HepG2 (cell line): ENCODE data around the gene VPS37D. TPM values are rescaled to one million over a fixed set of nuclear protein-coding genes. Genes with fewer than 3 reads are reported as not detected.

Experiments used
- ATAC-seq: fragments of 200-7000 bp; cut with Tn5 transposase; 3 replicates; pipeline ENCODE4 v1.9.1; 2020; ENCODE audit warnings: mild to moderate bottlenecking, moderate library complexity
- BruUV-seq: library from RNA; stranded (reverse); fragments of 400-500 nt; replicated peaks from 2 replicates; lab custom pipeline; 2021; lab: Mats Ljungman, UMichigan
- CTCF ChIA-PET: fragments of 300-600 bp; formaldehyde crosslinking; extraction: SDS; loops from one replicate; lab custom pipeline; 2021; ENCODE audit warnings: low total read pairs, inconsistent platforms, low intra/inter-chr PET ratio; lab: Yijun Ruan, JAX
- POLR2A ChIA-PET: fragments of 350-600 bp; sonication (Branson Sonifier 250); formaldehyde crosslinking; loops from one replicate; lab custom pipeline; 2020; ENCODE audit warnings: antibody characterized with exemption, inconsistent platforms; lab: Yijun Ruan, JAX
- DNase-seq: peaks from one replicate; pipeline ENCODE4 v3.0.0-alpha.2; 2015; ENCODE audit warnings: low spot score
- FAIRE-seq: peaks from 3 replicates; lab custom pipeline; 2011; peaks lifted over from hg19 to GRCh38; lab: Jason Lieb, UNC
- H2AFZ ChIP-seq: one replicate; pipeline ENCODE4 v1.6.1; 2011; ENCODE audit warnings: low read length, inconsistent platforms
- H3K27ac ChIP-seq: fragments of 300-600 bp; 3 replicates; pipeline ENCODE4 v1.8.0; 2011; ENCODE audit warnings: mixed run types, mild to moderate bottlenecking, mixed read lengths, low read length, inconsistent platforms; ENCODE audit not compliant: insufficient read depth; ENCODE audit errors: extremely low read length
- H3K27me3 ChIP-seq, 2 experiments: fragments of 200-600 bp in 1 of 2; 2 replicates in 1 of 2; 3 replicates in 1 of 2; pipeline versions ENCODE4 v1.6.0 to v1.8.0; 2011; ENCODE audit warnings: low read length in 2 of 2, mild to moderate bottlenecking in 2 of 2, moderate library complexity in 2 of 2, inconsistent platforms in 1 of 2; ENCODE audit not compliant: insufficient read depth in 2 of 2, control insufficient read depth in 1 of 2
- H3K36me3 ChIP-seq, 2 experiments: fragments of 200-600 bp in 1 of 2; replicated peaks in 1 of 2; 2 replicates in 1 of 2; 3 replicates in 1 of 2; pipeline versions ENCODE4 v1.5.1 to v1.8.0; 2011; ENCODE audit warnings: low read length in 2 of 2, inconsistent platforms in 1 of 2; ENCODE audit not compliant: insufficient read depth in 2 of 2, control insufficient read depth in 1 of 2
- H3K4me1 ChIP-seq: 2 replicates; pipeline ENCODE4 v1.5.1; 2012; ENCODE audit warnings: low read length, inconsistent platforms; ENCODE audit not compliant: insufficient read depth
- H3K4me2 ChIP-seq: 2 replicates; pipeline ENCODE4 v1.6.0; 2011; ENCODE audit warnings: low read depth, low read length, inconsistent platforms
- H3K4me3 ChIP-seq, 3 experiments: fragments of 200-600 bp in 1 of 3; sonication (generic), shearing (Covaris generic) in 1 of 3; replicated peaks in 1 of 3; 2 replicates each; pipeline ENCODE4 v1.5.1; 2011 to 2016; ENCODE audit warnings: low read length in 3 of 3, inconsistent platforms in 2 of 3, low read depth in 2 of 3, mild to moderate bottlenecking in 2 of 3, control low read depth in 1 of 3, mixed read lengths in 1 of 3; ENCODE audit not compliant: insufficient read depth in 1 of 3
- H3K79me2 ChIP-seq: one replicate; pipeline ENCODE4 v1.6.1; 2011; ENCODE audit warnings: low read length, inconsistent platforms; ENCODE audit not compliant: insufficient read depth
- H3K9ac ChIP-seq: 2 replicates; pipeline ENCODE4 v1.6.0; 2011; ENCODE audit warnings: mild to moderate bottlenecking, low read depth, low read length, inconsistent platforms; ENCODE audit not compliant: insufficient read depth
- H3K9me3 ChIP-seq: 2 replicates; pipeline ENCODE4 v1.5.1; 2012; ENCODE audit warnings: mild to moderate bottlenecking, low read length
- H4K20me1 ChIP-seq: 2 replicates; pipeline ENCODE4 v1.6.0; 2011; ENCODE audit warnings: inconsistent platforms, mild to moderate bottlenecking, low read length, moderate library complexity; ENCODE audit not compliant: insufficient read depth
- ELF1 ChIP-seq: sonication (generic); formaldehyde crosslinking; IDR thresholded peaks from 2 replicates; pipeline ENCODE4 v1.4.0; 2020; ENCODE audit warnings: missing genetic modification reagents
- GTF3A ChIP-seq: sonication (generic); formaldehyde crosslinking; conservative IDR thresholded peaks from 2 replicates; pipeline ENCODE4 v1.4.0; 2020; ENCODE audit warnings: mild to moderate bottlenecking, missing genetic modification reagents
- ZFY ChIP-seq: sonication (generic); formaldehyde crosslinking; IDR thresholded peaks from 2 replicates; pipeline ENCODE4 v1.4.0; 2020; ENCODE audit warnings: missing genetic modification reagents
- ZNF383 ChIP-seq: sonication (generic); formaldehyde crosslinking; IDR thresholded peaks from 2 replicates; pipeline ENCODE4 v1.4.0; 2020; ENCODE audit warnings: missing genetic modification reagents, mild to moderate bottlenecking, borderline replicate concordance
- WGBS: methylation state at CpG from one replicate; pipeline ENCODE4 v1.1.6; 2017; ENCODE audit warnings: low lambda C conversion rate; 5-methylcytosine and 5-hydroxymethylcytosine counted together
- in situ Hi-C: cut with HindIII; loops from 2 replicates; pipeline ENCODE4 v1.10.0; 2017; ENCODE audit warnings: low pct_unique_long_range_greater_than_20kb; ENCODE audit not compliant: extremely low pct_ligation_motif_present
- intact Hi-C: fragments of 100-400 bp; cut with micrococcal nuclease; formaldehyde crosslinking; loops from one replicate; pipeline ENCODE4 v1.10.0; 2022; ENCODE audit not compliant: unreplicated experiment
- polyA plus RNA-seq, 8 experiments: library from polyadenylated mRNA; depleted of rRNA in 3 of 8; stranded (reverse) in 7 of 8; unstranded in 1 of 8; fragments of >200 nt; fragmentation: Illumina TruSeq in 4 of 8; extraction: Trizol in 4 of 8; gene quantifications; 2 replicates each; pipeline versions ENCODE4 v1.2.1 to v1.2.3, GENCODE V29; 2011 to 2016; ENCODE audit warnings: low read depth in 4 of 8, missing spikeins in 1 of 8, mixed read lengths in 1 of 8; ENCODE audit not compliant: insufficient read depth in 1 of 8
- total RNA-seq, 5 experiments: library from RNA; depleted of rRNA; stranded (reverse); fragments of >200 nt; fragmentation: Illumina TruSeq; extraction: Trizol; gene quantifications; 2 replicates each; pipeline ENCODE4 v1.2.3, GENCODE V29; 2016; ENCODE audit warnings: low read depth in 1 of 5
- TF ChIP-seq, protein P1 (sequence below): sonication (generic); formaldehyde crosslinking; IDR thresholded peaks from 2 replicates; pipeline ENCODE4 v1.5.0; 2020; ENCODE audit warnings: mild to moderate bottlenecking, missing genetic modification reagents
- TF ChIP-seq, protein P2 (sequence below): sonication (generic); formaldehyde crosslinking; IDR thresholded peaks from 2 replicates; pipeline ENCODE4 v1.4.0; 2020; ENCODE audit warnings: missing genetic modification reagents
- TF ChIP-seq, protein P3 (sequence below): sonication (generic); formaldehyde crosslinking; IDR thresholded peaks from 2 replicates; pipeline ENCODE4 v1.8.1; 2022; ENCODE audit warnings: low read depth, mild to moderate bottlenecking, missing genetic modification reagents
- TF ChIP-seq, protein P4 (sequence below): IDR thresholded peaks from 2 replicates; pipeline ENCODE4 v1.6.1; 2016; ENCODE audit warnings: low read depth
- TF ChIP-seq, protein P5 (sequence below), 2 experiments: fragments of 450-650 bp in 1 of 2; sonication (generic) in 1 of 2; formaldehyde crosslinking; IDR thresholded peaks; 2 replicates each; pipeline versions ENCODE4 v1.5.0 to v1.8.0; 2020 to 2022; ENCODE audit warnings: mild to moderate bottlenecking in 1 of 2, missing genetic modification reagents in 1 of 2

Gene VPS37D
- total and polyA plus RNA-seq, 2 of the 13 experiments (the other 11 are each of a cell fraction or from before 2014, with no cell fraction given), result 3.8 to 6.3 TPM

DNA sequence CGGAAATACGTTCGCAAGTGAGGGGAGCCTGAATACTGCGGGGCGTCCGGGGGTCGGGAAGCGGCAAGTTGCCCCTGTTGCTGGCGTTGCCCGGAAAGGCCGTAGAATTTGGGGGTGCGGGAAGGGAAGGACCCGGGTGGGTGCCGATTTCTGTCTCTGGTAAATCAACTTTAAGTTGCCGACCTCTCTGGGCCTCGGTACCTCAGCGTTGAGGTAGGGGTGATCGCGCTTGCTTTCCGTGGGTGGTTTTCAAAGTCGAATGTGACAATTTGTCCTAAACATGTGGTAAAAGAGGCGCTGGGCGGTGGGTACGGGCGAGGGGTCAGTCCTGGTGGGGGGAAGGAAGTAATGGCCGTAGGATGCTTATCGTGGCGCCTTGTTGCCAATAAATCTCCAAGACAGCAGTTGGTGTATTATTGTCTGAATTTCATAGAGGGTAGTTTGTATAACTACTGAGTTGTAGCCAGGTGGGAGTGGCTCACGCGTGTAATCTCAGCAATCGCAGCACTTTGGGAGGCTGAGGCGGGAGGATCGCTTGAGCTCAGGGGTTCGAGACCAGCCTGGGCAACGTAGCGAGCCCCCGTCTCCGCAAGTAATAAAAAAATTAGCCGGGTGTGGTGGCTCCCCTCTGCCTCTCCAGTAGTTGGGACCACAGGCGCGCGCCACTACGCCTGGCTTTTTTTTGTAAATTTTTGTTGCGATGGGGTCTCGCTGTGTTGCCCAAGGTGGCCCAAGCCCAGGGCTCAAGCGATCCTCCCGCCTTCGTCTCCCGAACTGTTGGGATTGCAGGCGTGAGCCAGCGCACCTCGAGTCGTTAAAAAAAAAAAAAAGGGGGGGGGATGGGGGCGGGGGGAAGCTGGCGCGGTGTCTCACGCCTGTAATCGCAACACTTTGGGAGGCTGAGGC lies 16.4 kb downstream of the VPS37D start:
- CTCF ChIA-PET, result no interaction called here
- H3K9me3 ChIP-seq, result no peaks in the 10 kb centered on the region
- peak overlapping the region; percentile 80 for H3K4me2 ChIP-seq
- H2AFZ ChIP-seq, result no peak overlapping the region
- in situ Hi-C loops (no loop called here), intact Hi-C loops (loop anchor here (2.0 to 5.0 kb wide), 2 partner anchors 17 to 33 kb away; partner anchors contain the start of genes STX1A and VPS37D)
- POLR2A ChIA-PET, result interaction anchor here (1.0 to 1.6 kb wide), 5 partner anchors 13 to 61 kb away, joined by 3 to 9 read pairs (median 4); partner anchors contain the start of gene MLXIPL
- peak overlapping the region; percentile 66 for H3K27ac ChIP-seq
- DNase-seq (no peak), ATAC-seq (peak; percentile 14; the same call in 2 of the 3 replicates), FAIRE-seq (no peak)
- peaks cover 52% of the 10 kb centered on the region for H3K79me2 ChIP-seq
- H4K20me1 ChIP-seq, result no peaks in the 10 kb centered on the region
- 34% methylated on average over 58 of the region's 58 CpGs for WGBS
- peak overlapping the region; percentile 85 to 94 (median 92) for H3K4me3 ChIP-seq
- BruUV-seq, result TSS peak; percentile 88
- no peaks in the 10 kb centered on the region; a peak in 1 of 5 replicates for H3K27me3 ChIP-seq
- peaks cover 8 to 30% of the 10 kb centered on the region in 2 experiments for H3K36me3 ChIP-seq
- H3K9ac ChIP-seq, result peak overlapping the region; percentile 84
- peaks cover 32% of the 10 kb centered on the region for H3K4me1 ChIP-seq
- TF ChIP-seq, protein P1, sequence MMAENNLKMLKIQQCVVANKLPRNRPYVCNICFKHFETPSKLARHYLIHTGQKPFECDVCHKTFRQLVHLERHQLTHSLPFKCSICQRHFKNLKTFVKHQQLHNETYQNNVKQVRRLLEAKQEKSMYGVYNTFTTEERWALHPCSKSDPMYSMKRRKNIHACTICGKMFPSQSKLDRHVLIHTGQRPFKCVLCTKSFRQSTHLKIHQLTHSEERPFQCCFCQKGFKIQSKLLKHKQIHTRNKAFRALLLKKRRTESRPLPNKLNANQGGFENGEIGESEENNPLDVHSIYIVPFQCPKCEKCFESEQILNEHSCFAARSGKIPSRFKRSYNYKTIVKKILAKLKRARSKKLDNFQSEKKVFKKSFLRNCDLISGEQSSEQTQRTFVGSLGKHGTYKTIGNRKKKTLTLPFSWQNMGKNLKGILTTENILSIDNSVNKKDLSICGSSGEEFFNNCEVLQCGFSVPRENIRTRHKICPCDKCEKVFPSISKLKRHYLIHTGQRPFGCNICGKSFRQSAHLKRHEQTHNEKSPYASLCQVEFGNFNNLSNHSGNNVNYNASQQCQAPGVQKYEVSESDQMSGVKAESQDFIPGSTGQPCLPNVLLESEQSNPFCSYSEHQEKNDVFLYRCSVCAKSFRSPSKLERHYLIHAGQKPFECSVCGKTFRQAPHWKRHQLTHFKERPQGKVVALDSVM (CRISPR knock-in tag), result peak; percentile 84
- TF ChIP-seq ZFY (CRISPR knock-in tag), result no peak
- TF ChIP-seq GTF3A (CRISPR knock-in tag), result no peak
- TF ChIP-seq, protein P2, sequence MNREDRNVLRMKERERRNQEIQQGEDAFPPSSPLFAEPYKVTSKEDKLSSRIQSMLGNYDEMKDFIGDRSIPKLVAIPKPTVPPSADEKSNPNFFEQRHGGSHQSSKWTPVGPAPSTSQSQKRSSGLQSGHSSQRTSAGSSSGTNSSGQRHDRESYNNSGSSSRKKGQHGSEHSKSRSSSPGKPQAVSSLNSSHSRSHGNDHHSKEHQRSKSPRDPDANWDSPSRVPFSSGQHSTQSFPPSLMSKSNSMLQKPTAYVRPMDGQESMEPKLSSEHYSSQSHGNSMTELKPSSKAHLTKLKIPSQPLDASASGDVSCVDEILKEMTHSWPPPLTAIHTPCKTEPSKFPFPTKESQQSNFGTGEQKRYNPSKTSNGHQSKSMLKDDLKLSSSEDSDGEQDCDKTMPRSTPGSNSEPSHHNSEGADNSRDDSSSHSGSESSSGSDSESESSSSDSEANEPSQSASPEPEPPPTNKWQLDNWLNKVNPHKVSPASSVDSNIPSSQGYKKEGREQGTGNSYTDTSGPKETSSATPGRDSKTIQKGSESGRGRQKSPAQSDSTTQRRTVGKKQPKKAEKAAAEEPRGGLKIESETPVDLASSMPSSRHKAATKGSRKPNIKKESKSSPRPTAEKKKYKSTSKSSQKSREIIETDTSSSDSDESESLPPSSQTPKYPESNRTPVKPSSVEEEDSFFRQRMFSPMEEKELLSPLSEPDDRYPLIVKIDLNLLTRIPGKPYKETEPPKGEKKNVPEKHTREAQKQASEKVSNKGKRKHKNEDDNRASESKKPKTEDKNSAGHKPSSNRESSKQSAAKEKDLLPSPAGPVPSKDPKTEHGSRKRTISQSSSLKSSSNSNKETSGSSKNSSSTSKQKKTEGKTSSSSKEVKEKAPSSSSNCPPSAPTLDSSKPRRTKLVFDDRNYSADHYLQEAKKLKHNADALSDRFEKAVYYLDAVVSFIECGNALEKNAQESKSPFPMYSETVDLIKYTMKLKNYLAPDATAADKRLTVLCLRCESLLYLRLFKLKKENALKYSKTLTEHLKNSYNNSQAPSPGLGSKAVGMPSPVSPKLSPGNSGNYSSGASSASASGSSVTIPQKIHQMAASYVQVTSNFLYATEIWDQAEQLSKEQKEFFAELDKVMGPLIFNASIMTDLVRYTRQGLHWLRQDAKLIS (CRISPR knock-in tag), result no peak
- TF ChIP-seq, protein P3, sequence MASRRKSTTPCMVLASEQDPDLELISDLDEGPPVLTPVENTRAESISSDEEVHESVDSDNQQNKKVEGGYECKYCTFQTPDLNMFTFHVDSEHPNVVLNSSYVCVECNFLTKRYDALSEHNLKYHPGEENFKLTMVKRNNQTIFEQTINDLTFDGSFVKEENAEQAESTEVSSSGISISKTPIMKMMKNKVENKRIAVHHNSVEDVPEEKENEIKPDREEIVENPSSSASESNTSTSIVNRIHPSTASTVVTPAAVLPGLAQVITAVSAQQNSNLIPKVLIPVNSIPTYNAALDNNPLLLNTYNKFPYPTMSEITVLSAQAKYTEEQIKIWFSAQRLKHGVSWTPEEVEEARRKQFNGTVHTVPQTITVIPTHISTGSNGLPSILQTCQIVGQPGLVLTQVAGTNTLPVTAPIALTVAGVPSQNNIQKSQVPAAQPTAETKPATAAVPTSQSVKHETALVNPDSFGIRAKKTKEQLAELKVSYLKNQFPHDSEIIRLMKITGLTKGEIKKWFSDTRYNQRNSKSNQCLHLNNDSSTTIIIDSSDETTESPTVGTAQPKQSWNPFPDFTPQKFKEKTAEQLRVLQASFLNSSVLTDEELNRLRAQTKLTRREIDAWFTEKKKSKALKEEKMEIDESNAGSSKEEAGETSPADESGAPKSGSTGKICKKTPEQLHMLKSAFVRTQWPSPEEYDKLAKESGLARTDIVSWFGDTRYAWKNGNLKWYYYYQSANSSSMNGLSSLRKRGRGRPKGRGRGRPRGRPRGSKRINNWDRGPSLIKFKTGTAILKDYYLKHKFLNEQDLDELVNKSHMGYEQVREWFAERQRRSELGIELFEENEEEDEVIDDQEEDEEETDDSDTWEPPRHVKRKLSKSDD (CRISPR knock-in tag), result no peak
- TF ChIP-seq ELF1 (CRISPR knock-in tag), result no peak
- no peak for TF ChIP-seq ZNF383 (CRISPR knock-in tag)
- TF ChIP-seq, protein P4, sequence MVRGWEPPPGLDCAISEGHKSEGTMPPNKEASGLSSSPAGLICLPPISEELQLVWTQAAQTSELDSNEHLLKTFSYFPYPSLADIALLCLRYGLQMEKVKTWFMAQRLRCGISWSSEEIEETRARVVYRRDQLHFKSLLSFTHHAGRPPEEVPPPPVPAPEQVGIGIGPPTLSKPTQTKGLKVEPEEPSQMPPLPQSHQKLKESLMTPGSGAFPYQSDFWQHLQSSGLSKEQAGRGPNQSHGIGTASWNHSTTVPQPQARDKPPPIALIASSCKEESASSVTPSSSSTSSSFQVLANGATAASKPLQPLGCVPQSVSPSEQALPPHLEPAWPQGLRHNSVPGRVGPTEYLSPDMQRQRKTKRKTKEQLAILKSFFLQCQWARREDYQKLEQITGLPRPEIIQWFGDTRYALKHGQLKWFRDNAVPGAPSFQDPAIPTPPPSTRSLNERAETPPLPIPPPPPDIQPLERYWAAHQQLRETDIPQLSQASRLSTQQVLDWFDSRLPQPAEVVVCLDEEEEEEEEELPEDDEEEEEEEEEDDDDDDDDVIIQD (CRISPR knock-in tag), result no peak
- TF ChIP-seq, protein P5, sequence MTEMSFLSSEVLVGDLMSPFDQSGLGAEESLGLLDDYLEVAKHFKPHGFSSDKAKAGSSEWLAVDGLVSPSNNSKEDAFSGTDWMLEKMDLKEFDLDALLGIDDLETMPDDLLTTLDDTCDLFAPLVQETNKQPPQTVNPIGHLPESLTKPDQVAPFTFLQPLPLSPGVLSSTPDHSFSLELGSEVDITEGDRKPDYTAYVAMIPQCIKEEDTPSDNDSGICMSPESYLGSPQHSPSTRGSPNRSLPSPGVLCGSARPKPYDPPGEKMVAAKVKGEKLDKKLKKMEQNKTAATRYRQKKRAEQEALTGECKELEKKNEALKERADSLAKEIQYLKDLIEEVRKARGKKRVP (CRISPR knock-in tag; IDR thresholded peaks at IDR 0.05), result 0 out of 4 replicates have a peak, but pooled peaks of 1 of the 2 experiments have one; percentile 8
